Keratinocyte (primary cell): Measurements from ENCODE around the gene POLDIP2. TPM values are rescaled to one million over a fixed set of nuclear protein-coding genes. Genes with fewer than 3 reads are reported as not detected.

ENCODE experiments used
- DNase-seq: peaks from one replicate; pipeline ENCODE4 v3.0.0-alpha.2; 2011; ENCODE audit warnings: low read depth, missing footprints, low spot score
- FAIRE-seq: peaks from 2 replicates; lab custom pipeline; 2011; peaks lifted over from hg19 to GRCh38; lab: Jason Lieb, UNC
- H2AFZ ChIP-seq: 2 replicates; pipeline ENCODE4 v1.6.0; 2012; ENCODE audit warnings: low read length, control low read depth, inconsistent platforms; ENCODE audit not compliant: control insufficient read depth
- H3K27ac ChIP-seq: 2 replicates; pipeline ENCODE4 v1.5.1; 2011; ENCODE audit warnings: low read length; ENCODE audit not compliant: control insufficient read depth, insufficient read depth
- H3K27me3 ChIP-seq: 3 replicates; pipeline ENCODE4 v1.6.0; 2011; ENCODE audit warnings: low read length; ENCODE audit not compliant: control insufficient read depth, insufficient read depth; ENCODE audit errors: extremely low read depth
- H3K36me3 ChIP-seq, 2 experiments: 2 replicates in 1 of 2; 3 replicates in 1 of 2; pipeline ENCODE4 v1.5.1; 2011; ENCODE audit warnings: low read length in 2 of 2, mild to moderate bottlenecking in 1 of 2; ENCODE audit not compliant: control insufficient read depth in 2 of 2, insufficient read depth in 2 of 2; ENCODE audit errors: extremely low read depth in 1 of 2
- H3K4me1 ChIP-seq: 3 replicates; pipeline ENCODE4 v1.5.1; 2011; ENCODE audit warnings: low read length; ENCODE audit not compliant: control insufficient read depth, insufficient read depth; ENCODE audit errors: extremely low read depth
- H3K4me2 ChIP-seq: 3 replicates; pipeline ENCODE4 v1.6.0; 2011; ENCODE audit warnings: low read depth, low read length; ENCODE audit not compliant: control insufficient read depth, insufficient read depth; ENCODE audit errors: extremely low read depth
- H3K4me3 ChIP-seq, 3 experiments: fragments of 200-600 bp in 1 of 3; sonication (generic) in 1 of 3; 2 replicates in 2 of 3; 3 replicates in 1 of 3; pipeline ENCODE4 v1.5.1; 2011 to 2016; ENCODE audit warnings: low read length in 3 of 3, mild to moderate bottlenecking in 3 of 3, control low read depth in 2 of 3, inconsistent platforms in 1 of 3, low read depth in 1 of 3, mixed read lengths in 1 of 3, mixed run types in 1 of 3, moderate library complexity in 1 of 3; ENCODE audit not compliant: control insufficient read depth in 2 of 3, insufficient read depth in 2 of 3; ENCODE audit errors: extremely low read depth in 1 of 3
- H3K79me2 ChIP-seq: 2 replicates; pipeline ENCODE4 v1.6.0; 2012; ENCODE audit warnings: low read length; ENCODE audit not compliant: control insufficient read depth, insufficient read depth
- H3K9ac ChIP-seq: 3 replicates; pipeline ENCODE4 v1.6.0; 2011; ENCODE audit warnings: low read length; ENCODE audit not compliant: control insufficient read depth, insufficient read depth; ENCODE audit errors: extremely low read depth
- H3K9me1 ChIP-seq: 3 replicates; pipeline ENCODE4 v1.6.0; 2011; ENCODE audit warnings: low read length; ENCODE audit not compliant: control insufficient read depth, insufficient read depth; ENCODE audit errors: extremely low read depth
- H3K9me3 ChIP-seq: 2 replicates; pipeline ENCODE4 v1.5.1; 2012; ENCODE audit warnings: low read depth, low read length; ENCODE audit not compliant: control insufficient read depth
- H4K20me1 ChIP-seq: 3 replicates; pipeline ENCODE4 v1.6.0; 2011; ENCODE audit warnings: low read length; ENCODE audit not compliant: control insufficient read depth, insufficient read depth; ENCODE audit errors: extremely low read depth
- EZH2 ChIP-seq: IDR thresholded peaks from one replicate; pipeline ENCODE4 v1.6.1; 2012; ENCODE audit warnings: inconsistent platforms, mild to moderate bottlenecking, low read length, moderate library complexity
- dilution Hi-C: fragments of 300-500 bp; cut with MboI; formaldehyde crosslinking; loops from one replicate; pipeline ENCODE4 v1.7.0; 2020; ENCODE audit warnings: low sequenced_read_pairs; ENCODE audit not compliant: extremely low pct_ligation_motif_present
- polyA plus RNA-seq, 5 experiments: library from polyadenylated mRNA; depleted of rRNA in 3 of 5; stranded (reverse) in 3 of 5; stranded (forward) in 1 of 5; unstranded in 1 of 5; fragments of >200 nt; gene quantifications; 1 replicate in 1 of 5; 2 replicates in 3 of 5; 3 replicates in 1 of 5; pipeline versions ENCODE4 v1.2.1 to v1.2.3, GENCODE V29; 2011 to 2012; ENCODE audit warnings: missing spikeins in 2 of 5, low read depth in 1 of 5, low replicate concordance in 1 of 5
- TF ChIP-seq, protein P1 (sequence below), 3 experiments: IDR thresholded peaks in 1 of 3; conservative IDR thresholded peaks in 1 of 3; optimal IDR thresholded peaks in 1 of 3; 2 replicates in 2 of 3; 3 replicates in 1 of 3; pipeline versions ENCODE3 to v1.5.1; 2011; ENCODE audit warnings: low read length in 3 of 3, mild to moderate bottlenecking in 3 of 3, moderate library complexity in 2 of 3, control low read depth in 1 of 3, inconsistent platforms in 1 of 3; ENCODE audit not compliant: insufficient read depth in 2 of 3; ENCODE audit errors: extremely low read depth in 1 of 3

Gene POLDIP2
- polyA plus RNA-seq, 1 donor (not counting 4 experiments of a cell fraction or from before 2014, with no cell fraction given), result 90.2 TPM

DNA sequence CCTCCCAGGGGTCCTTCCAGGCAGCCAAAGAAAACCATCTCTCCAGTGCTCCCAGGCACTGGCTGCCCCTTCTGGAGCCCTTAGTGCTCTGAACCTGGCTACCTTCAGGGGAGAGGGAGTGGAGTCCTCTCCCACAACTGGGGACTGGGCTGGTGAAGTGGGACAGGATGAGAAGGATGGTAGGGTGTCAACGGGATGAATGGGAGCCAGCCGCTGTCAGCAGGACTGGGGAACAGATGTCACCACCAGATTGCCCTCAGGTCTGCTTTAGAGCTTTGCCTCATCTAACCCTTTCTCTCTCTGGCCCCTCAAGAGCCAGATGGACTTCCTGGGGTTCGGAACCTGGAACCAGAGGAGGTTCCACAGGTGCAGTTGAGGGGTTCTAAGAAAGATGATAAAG lies 8.2 kb upstream of the POLDIP2 start:
- H3K79me2 ChIP-seq, result no peaks in the 10 kb centered on the region
- no peak overlapping the region for H2AFZ ChIP-seq
- H3K36me3 ChIP-seq, result peaks cover 11 to 27% of the 10 kb centered on the region in 2 experiments
- no peaks in the 10 kb centered on the region for H3K27me3 ChIP-seq
- dilution Hi-C loops, result no loop called here
- no peaks in the 10 kb centered on the region for H3K9me3 ChIP-seq
- no peak overlapping the region for H3K27ac ChIP-seq
- no peak overlapping the region for H3K9ac ChIP-seq
- H3K4me1 ChIP-seq, result no peaks in the 10 kb centered on the region
- no peaks in the 10 kb centered on the region for H4K20me1 ChIP-seq
- H3K4me3 ChIP-seq, result no peak overlapping the region
- no peaks in the 10 kb centered on the region for H3K9me1 ChIP-seq
- TF ChIP-seq EZH2, result no peak
- TF ChIP-seq, protein P1, sequence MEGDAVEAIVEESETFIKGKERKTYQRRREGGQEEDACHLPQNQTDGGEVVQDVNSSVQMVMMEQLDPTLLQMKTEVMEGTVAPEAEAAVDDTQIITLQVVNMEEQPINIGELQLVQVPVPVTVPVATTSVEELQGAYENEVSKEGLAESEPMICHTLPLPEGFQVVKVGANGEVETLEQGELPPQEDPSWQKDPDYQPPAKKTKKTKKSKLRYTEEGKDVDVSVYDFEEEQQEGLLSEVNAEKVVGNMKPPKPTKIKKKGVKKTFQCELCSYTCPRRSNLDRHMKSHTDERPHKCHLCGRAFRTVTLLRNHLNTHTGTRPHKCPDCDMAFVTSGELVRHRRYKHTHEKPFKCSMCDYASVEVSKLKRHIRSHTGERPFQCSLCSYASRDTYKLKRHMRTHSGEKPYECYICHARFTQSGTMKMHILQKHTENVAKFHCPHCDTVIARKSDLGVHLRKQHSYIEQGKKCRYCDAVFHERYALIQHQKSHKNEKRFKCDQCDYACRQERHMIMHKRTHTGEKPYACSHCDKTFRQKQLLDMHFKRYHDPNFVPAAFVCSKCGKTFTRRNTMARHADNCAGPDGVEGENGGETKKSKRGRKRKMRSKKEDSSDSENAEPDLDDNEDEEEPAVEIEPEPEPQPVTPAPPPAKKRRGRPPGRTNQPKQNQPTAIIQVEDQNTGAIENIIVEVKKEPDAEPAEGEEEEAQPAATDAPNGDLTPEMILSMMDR (optimal IDR thresholded peaks at IDR 0.05 in 1 of 3, IDR thresholded peaks at IDR 0.05 in 1 of 3, conservative IDR thresholded peaks at IDR 0.05 in 1 of 3; ENCODE audit: extremely low read depth in 1 of 3, insufficient read depth in 2 of 3, low read length in 3 of 3), result no peak
- no peak overlapping the region for H3K4me2 ChIP-seq
- DNase-seq (no peak), FAIRE-seq (no peak)

DNA sequence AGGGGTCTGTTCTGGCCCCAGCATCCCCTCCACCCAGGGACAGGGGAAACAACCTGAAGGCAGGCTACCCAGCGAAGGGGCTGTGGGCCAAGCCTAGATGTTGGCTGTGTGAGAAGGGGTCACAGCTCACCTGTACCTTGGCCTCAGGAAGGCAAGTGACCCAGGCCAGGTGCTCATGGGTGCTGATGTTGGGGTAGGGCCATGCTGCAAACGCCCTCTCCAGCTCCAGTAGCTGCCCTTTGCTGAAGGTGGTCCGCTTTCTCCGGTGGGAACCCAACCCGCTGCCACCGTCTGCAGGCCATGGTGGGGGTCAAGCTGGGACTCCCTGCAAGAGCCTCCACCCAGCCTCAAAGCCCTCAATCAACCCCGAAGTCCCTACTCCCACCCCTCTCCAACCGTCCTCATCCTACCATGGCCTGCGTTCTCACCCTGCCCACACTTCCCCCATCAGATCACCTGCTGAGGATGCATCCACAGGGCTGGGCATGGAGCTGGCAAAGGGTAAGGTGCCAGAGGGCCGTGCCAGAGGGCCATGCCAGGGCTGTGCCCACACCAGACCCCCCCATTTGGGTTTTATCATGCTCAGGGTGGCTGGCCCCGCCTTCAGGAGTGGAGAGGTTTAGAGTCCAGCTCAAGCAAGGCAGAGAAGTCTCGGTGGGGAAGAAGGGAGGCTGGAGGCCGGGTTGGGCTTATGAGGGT lies 7.5 kb upstream of the POLDIP2 start, which contains the start of gene SEBOX:
TSS of gene SEBOX (minus strand) at position 535 of the 699 bp plus-strand sequence. CDS start at position 487, 48 bp downstream.
- Histone ChIP-seq H3K4me1 (no peaks in the 10 kb centered on the region), H3K27me3 (no peaks in the 10 kb centered on the region), H3K9me1 (no peaks in the 10 kb centered on the region), H3K4me3 (no peak within 1 kb of the TSS), H3K4me2 (no peak within 1 kb of the TSS), H3K9me3 (no peaks in the 10 kb centered on the region), H4K20me1 (no peaks in the 10 kb centered on the region), H3K27ac (no peak within 1 kb of the TSS), H3K9ac (no peak within 1 kb of the TSS), H2AFZ (no peak within 1 kb of the TSS), H3K79me2 (no peaks in the 10 kb centered on the region), H3K36me3 (peaks cover 15 to 31% of the 10 kb centered on the region in 2 experiments)
- FAIRE-seq (no peak), DNase-seq (no peak)
- dilution Hi-C loops, result no loop called here
- TF ChIP-seq, protein P1 (optimal IDR thresholded peaks at IDR 0.05 in 1 of 3, IDR thresholded peaks at IDR 0.05 in 1 of 3, conservative IDR thresholded peaks at IDR 0.05 in 1 of 3; ENCODE audit: extremely low read depth in 1 of 3, insufficient read depth in 2 of 3, low read length in 3 of 3), result no peak
- no peak for TF ChIP-seq EZH2
